ENCODE measurements around the gene ADORA3.

ADORA3 gene

DNA sequence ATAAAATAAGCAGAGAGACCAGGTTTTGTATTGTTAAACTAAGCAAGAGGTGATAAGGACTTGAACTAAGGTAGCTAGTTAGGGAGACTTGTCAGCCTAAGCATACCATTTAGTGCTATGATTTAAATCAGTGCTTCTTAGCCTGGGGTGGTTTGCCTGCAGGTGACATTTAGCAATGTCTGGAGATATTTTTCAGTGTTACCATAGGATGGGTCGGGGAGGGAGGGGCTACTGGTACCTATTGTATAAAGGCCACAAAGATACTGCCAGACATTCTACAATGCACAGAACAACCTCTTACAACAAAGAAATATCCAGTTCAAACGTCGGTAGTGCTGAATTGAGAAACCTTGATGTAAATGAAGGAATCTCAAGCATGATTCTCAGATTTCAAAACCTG lies 50.9 kb downstream of the ADORA3 start:
- no peak overlapping the region for H3K27ac ChIP-seq (replicated peaks)
- no peak for TF ChIP-seq GABPA (IDR thresholded peaks at IDR 0.05; ENCODE audit: low read depth)
- H3K4me3 ChIP-seq (replicated peaks; ENCODE audit: insufficient read depth, low read length) = no peak overlapping the region

DNA sequence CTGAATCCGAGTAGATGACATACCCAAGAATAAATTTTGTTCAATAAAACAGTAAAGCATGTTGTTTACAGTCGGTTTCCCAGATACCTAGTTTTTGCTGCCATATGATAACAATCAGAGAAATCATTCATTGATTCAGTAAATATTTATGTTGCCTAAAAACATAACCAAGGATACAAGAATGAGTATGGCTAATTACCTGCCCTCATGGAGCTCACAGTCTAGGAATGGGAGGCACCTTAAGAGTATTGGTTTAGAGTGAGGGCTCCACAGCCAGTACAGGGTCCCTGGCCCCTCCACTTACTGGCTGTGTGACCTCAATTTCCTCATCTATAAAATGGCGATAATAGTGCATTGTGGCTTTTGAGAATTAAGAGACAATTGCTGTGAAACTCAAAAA lies 53.2 kb downstream of the ADORA3 start:
- Histone ChIP-seq H3K27me3 (ENCODE audit: insufficient read depth, poor library complexity, severe bottlenecking) (no peaks in the 10 kb centered on the region), H3K27ac (replicated peaks) (peak overlapping the region; percentile 84), H3K4me3 (replicated peaks; ENCODE audit: insufficient read depth, low read length) (peak overlapping the region; percentile 88)
- TF ChIP-seq SPI1 (IDR thresholded peaks at IDR 0.05; ENCODE audit: borderline replicate concordance, low read depth) (no peak), REST (IDR thresholded peaks at IDR 0.05; ENCODE audit: insufficient replicate concordance, low read depth) (no peak), POLR2AphosphoS5 (IDR thresholded peaks at IDR 0.05; ENCODE audit: low read depth) (no peak), GABPA (IDR thresholded peaks at IDR 0.05; ENCODE audit: low read depth) (no peak)
- TF ChIP-seq, protein P1, sequence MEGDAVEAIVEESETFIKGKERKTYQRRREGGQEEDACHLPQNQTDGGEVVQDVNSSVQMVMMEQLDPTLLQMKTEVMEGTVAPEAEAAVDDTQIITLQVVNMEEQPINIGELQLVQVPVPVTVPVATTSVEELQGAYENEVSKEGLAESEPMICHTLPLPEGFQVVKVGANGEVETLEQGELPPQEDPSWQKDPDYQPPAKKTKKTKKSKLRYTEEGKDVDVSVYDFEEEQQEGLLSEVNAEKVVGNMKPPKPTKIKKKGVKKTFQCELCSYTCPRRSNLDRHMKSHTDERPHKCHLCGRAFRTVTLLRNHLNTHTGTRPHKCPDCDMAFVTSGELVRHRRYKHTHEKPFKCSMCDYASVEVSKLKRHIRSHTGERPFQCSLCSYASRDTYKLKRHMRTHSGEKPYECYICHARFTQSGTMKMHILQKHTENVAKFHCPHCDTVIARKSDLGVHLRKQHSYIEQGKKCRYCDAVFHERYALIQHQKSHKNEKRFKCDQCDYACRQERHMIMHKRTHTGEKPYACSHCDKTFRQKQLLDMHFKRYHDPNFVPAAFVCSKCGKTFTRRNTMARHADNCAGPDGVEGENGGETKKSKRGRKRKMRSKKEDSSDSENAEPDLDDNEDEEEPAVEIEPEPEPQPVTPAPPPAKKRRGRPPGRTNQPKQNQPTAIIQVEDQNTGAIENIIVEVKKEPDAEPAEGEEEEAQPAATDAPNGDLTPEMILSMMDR (IDR thresholded peaks at IDR 0.05; ENCODE audit: insufficient read depth, low read length) = no peak
- no peak for DNase-seq (ENCODE audit: low read depth in 1 of 2, low spot score in 1 of 2)

More for the DNA sequence above, 50.9 kb downstream of the ADORA3 start:
- no peak for DNase-seq (ENCODE audit: low read depth in 1 of 2, low spot score in 1 of 2)
- no peaks in the 10 kb centered on the region for H3K27me3 ChIP-seq (ENCODE audit: insufficient read depth, poor library complexity, severe bottlenecking)

- Histone ChIP-seq H3K27me3 (ENCODE audit: insufficient read depth, poor library complexity, severe bottlenecking) (no peaks in the 10 kb centered on the region), H3K4me3 (replicated peaks; ENCODE audit: insufficient read depth, low read length) (peak overlapping the region; percentile 88), H3K27ac (replicated peaks) (peak overlapping the region; percentile 84)
- DNase-seq (ENCODE audit: low read depth in 1 of 2, low spot score in 1 of 2) = no peak
- TF ChIP-seq REST (IDR thresholded peaks at IDR 0.05; ENCODE audit: insufficient replicate concordance, low read depth) = no peak
- no peak for TF ChIP-seq SPI1 (IDR thresholded peaks at IDR 0.05; ENCODE audit: borderline replicate concordance, low read depth)
- TF ChIP-seq, protein P1 (IDR thresholded peaks at IDR 0.05; ENCODE audit: insufficient read depth, low read length) = no peak
- TF ChIP-seq GABPA (IDR thresholded peaks at IDR 0.05; ENCODE audit: low read depth) = no peak
- TF ChIP-seq POLR2AphosphoS5 (IDR thresholded peaks at IDR 0.05; ENCODE audit: low read depth) = no peak
Measured at GRCh38 chr1:111449703-111450017, 53.8 kb downstream of the ADORA3 start.

Data from HL-60 (cell line).